ENCODE measurements around the gene KIF1A. TPM values are rescaled to one million over a fixed set of nuclear protein-coding genes. Genes with fewer than 3 reads are reported as not detected.

The KIF1A gene
- total and polyA plus RNA-seq, 2 of the 8 experiments (the other 6 are each of a cell fraction or from before 2014, with no cell fraction given), result 61.3 to 281 TPM

DNA sequence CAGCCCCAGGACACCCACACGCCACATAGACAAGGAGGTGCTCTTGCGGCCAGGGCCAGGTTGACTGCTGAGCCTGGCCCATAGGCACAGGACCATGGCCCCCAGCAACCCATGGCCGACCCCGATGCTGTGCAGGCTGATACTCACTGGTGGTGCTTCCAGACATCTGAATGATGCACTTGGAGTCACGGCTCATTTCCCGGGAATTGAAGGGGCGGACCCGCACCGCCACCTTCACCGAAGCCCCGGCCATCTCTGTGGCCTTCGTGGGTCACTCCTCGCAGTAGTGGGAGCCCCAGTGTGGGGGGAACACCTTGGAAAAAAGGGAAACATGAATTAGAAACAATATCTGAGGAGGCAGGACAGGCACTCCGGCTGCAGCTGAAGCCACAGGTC is 22.5 kb downstream of the KIF1A start:
- no peak overlapping the region for H3K4ac ChIP-seq (replicated peaks; ENCODE audit: insufficient read length, low read depth, low read length)
- no peak overlapping the region for H3K18ac ChIP-seq (ENCODE audit: extremely low read depth, low read length)
- no peaks in the 10 kb centered on the region; the same call in 1 of the 2 replicates for H3K23me2 ChIP-seq (ENCODE audit: low read depth, low read length)
- FAIRE-seq (no peak), DNase-seq (ENCODE audit: low read depth in 1 of 2, low spot score in 2 of 2) (no peak)
- peaks cover 19 to 57% (median 33%) of the 10 kb centered on the region in 4 experiments; a peak in 7 of 8 replicates for H3K36me3 ChIP-seq (ENCODE audit: control insufficient read depth in 2 of 4, insufficient read depth in 4 of 4, low read length in 3 of 4)
- H3K27me3 ChIP-seq (replicated peaks in 1 of 4; ENCODE audit: control insufficient read depth in 3 of 4, extremely low read depth in 1 of 4, insufficient read depth in 3 of 4, low read length in 3 of 4), result no peaks in the 10 kb centered on the region
- H3K79me2 ChIP-seq (ENCODE audit: control insufficient read depth in 1 of 2, insufficient read depth in 2 of 2, low read length in 2 of 2), result peaks cover 12 to 100% of the 10 kb centered on the region in 2 experiments
- ChIA-PET CTCF (ENCODE audit: partially characterized antibody) (interaction anchor here (1.2 to 2.0 kb wide), 2 partner anchors 10 to 43 kb away, joined by 3 to 5 read pairs; no protein-coding TSS in a partner anchor), POLR2A (ENCODE audit: partially characterized antibody) (interaction anchor here (2.8 to 18.0 kb wide), 4 partner anchors 10 to 25 kb away, joined by 7 to 291 read pairs (median 11); partner anchors contain the start of gene KIF1A)
- no peak overlapping the region for H4K5ac ChIP-seq (ENCODE audit: insufficient read length, low read depth, low read length)
- H3K4me3 ChIP-seq (ENCODE audit: extremely low read depth in 1 of 4, insufficient read depth in 2 of 4, low read depth in 3 of 4, low read length in 4 of 4), result no peak overlapping the region
- H3K9me3 ChIP-seq (ENCODE audit: insufficient read depth in 2 of 2, low read depth in 1 of 2, low read length in 1 of 2), result no peaks in the 10 kb centered on the region; a peak in 1 of 4 replicates
- H2BK15ac ChIP-seq (ENCODE audit: low read length), result no peak overlapping the region
- peaks cover 34% of the 10 kb centered on the region for H3K79me1 ChIP-seq (ENCODE audit: low read depth, low read length)
- H3K4me2 ChIP-seq (ENCODE audit: insufficient read depth in 1 of 2, low read depth in 2 of 2, low read length in 2 of 2), result no peak overlapping the region
- H4K20me1 ChIP-seq (replicated peaks in 1 of 2; ENCODE audit: control insufficient read depth in 1 of 2, insufficient read depth in 2 of 2, low read length in 2 of 2), result peaks cover 48 to 52% of the 10 kb centered on the region in 2 experiments
- H2AK5ac ChIP-seq (ENCODE audit: low read depth, low read length), result no peak overlapping the region
- no peak overlapping the region for H3K27ac ChIP-seq (ENCODE audit: low read depth, low read length)
- H3K9ac ChIP-seq (replicated peaks in 1 of 4; ENCODE audit: extremely low read depth in 1 of 4, low read depth in 3 of 4, low read length in 3 of 4), result no peak overlapping the region
- H4K8ac ChIP-seq (ENCODE audit: extremely low read depth, insufficient read depth, low read length), result peak overlapping the region; percentile 15; the same call in 1 of the 2 replicates
- no peak overlapping the region for H2BK120ac ChIP-seq (replicated peaks; ENCODE audit: low read depth, low read length)
- 88% methylated on average over 14 of the region's 14 CpGs; no CpG with 5 or more reads in 1 of the 2 experiments for WGBS, 2 experiments (ENCODE audit: extremely low coverage in 1 of 2, insufficient coverage in 1 of 2, insufficient read length in 1 of 2, insufficient replicate concordance in 2 of 2, low coverage in 1 of 2, low lambda C conversion rate in 2 of 2, missing lambda C conversion rate in 1 of 2)
- H2BK12ac ChIP-seq (ENCODE audit: low read depth, low read length), result no peak overlapping the region
- no peak overlapping the region for H3K14ac ChIP-seq (ENCODE audit: insufficient read length)
- H3K4me1 ChIP-seq (replicated peaks in 1 of 4; ENCODE audit: control insufficient read depth in 3 of 4, insufficient read depth in 4 of 4, low read length in 3 of 4), result peaks cover 0 to 10% (median 8%) of the 10 kb centered on the region in 4 experiments; a peak in 5 of 7 replicates
- no peak overlapping the region for H2BK5ac ChIP-seq (ENCODE audit: low read depth, low read length)
- no peak overlapping the region for H4K91ac ChIP-seq (replicated peaks; ENCODE audit: insufficient read length, low read length)
- no peak overlapping the region for H2BK20ac ChIP-seq (ENCODE audit: low read length)
- no peak overlapping the region for H3K56ac ChIP-seq (replicated peaks; ENCODE audit: insufficient read length, low read depth, low read length)
- no peak overlapping the region for H2AFZ ChIP-seq (ENCODE audit: low read length)
- no peak overlapping the region for H3K23ac ChIP-seq (ENCODE audit: insufficient read length)
- TF ChIP-seq JUND (IDR thresholded peaks at IDR 0.05; ENCODE audit: low read length) (no peak), PHF8 (conservative IDR thresholded peaks at IDR 0.05; ENCODE audit: low read depth, low read length) (no peak), SIRT6 (IDR thresholded peaks at IDR 0.05; ENCODE audit: low read length) (no peak), SIX5 (IDR thresholded peaks at IDR 0.05; ENCODE audit: low read depth, low read length) (no peak), MAFK (IDR thresholded peaks at IDR 0.05; ENCODE audit: low read depth, low read length) (no peak), POU5F1 (IDR thresholded peaks at IDR 0.05; ENCODE audit: low read depth, low read length) (no peak), BCL11A (IDR thresholded peaks at IDR 0.05; ENCODE audit: low read depth in 2 of 2, low read length in 2 of 2) (no peak)
- TF ChIP-seq, protein P1, sequence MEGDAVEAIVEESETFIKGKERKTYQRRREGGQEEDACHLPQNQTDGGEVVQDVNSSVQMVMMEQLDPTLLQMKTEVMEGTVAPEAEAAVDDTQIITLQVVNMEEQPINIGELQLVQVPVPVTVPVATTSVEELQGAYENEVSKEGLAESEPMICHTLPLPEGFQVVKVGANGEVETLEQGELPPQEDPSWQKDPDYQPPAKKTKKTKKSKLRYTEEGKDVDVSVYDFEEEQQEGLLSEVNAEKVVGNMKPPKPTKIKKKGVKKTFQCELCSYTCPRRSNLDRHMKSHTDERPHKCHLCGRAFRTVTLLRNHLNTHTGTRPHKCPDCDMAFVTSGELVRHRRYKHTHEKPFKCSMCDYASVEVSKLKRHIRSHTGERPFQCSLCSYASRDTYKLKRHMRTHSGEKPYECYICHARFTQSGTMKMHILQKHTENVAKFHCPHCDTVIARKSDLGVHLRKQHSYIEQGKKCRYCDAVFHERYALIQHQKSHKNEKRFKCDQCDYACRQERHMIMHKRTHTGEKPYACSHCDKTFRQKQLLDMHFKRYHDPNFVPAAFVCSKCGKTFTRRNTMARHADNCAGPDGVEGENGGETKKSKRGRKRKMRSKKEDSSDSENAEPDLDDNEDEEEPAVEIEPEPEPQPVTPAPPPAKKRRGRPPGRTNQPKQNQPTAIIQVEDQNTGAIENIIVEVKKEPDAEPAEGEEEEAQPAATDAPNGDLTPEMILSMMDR (IDR thresholded peaks at IDR 0.05; ENCODE audit: control extremely low read depth in 1 of 3, insufficient read depth in 1 of 3, low read depth in 1 of 3, low read length in 3 of 3), result no peak
